ENCODE measurements around the gene RICTOR. TPM values are rescaled to one million over a fixed set of nuclear protein-coding genes. Genes with fewer than 3 reads are reported as not detected.
"Not testable (repeated sequence)": the region's sequence is repeated elsewhere in the genome, so short reads cannot be mapped to it uniquely, and the experiment has no call there.

The RICTOR gene
- total RNA-seq, 1 donor from 2014 or later = 35.0 TPM

GRCh38 chr5:39001683-39002082, 72.5 kb downstream of the RICTOR start:
- intact Hi-C loops (cut with micrococcal nuclease) = no loop called here

GRCh38 chr5:38999037-38999436, 75.2 kb downstream of the RICTOR start:
- no peak for DNase-seq
- Histone ChIP-seq H3K36me3 (peaks cover 10% of the 10 kb centered on the region), H3K27ac (replicated peaks) (no peak overlapping the region), H3K4me1 (peaks cover 35% of the 10 kb centered on the region), H3K27me3 (ENCODE audit: low read depth) (no peaks in the 10 kb centered on the region), H3K4me3 (no peak overlapping the region), H3K9me3 (replicated peaks) (no peaks in the 10 kb centered on the region)
- TF ChIP-seq, protein P1, sequence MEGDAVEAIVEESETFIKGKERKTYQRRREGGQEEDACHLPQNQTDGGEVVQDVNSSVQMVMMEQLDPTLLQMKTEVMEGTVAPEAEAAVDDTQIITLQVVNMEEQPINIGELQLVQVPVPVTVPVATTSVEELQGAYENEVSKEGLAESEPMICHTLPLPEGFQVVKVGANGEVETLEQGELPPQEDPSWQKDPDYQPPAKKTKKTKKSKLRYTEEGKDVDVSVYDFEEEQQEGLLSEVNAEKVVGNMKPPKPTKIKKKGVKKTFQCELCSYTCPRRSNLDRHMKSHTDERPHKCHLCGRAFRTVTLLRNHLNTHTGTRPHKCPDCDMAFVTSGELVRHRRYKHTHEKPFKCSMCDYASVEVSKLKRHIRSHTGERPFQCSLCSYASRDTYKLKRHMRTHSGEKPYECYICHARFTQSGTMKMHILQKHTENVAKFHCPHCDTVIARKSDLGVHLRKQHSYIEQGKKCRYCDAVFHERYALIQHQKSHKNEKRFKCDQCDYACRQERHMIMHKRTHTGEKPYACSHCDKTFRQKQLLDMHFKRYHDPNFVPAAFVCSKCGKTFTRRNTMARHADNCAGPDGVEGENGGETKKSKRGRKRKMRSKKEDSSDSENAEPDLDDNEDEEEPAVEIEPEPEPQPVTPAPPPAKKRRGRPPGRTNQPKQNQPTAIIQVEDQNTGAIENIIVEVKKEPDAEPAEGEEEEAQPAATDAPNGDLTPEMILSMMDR (IDR thresholded peaks at IDR 0.05; ENCODE audit: borderline replicate concordance) = no peak
- intact Hi-C loops (cut with micrococcal nuclease) = loop anchor here (5.0 to 10.0 kb wide), 2 partner anchors 83 to 556 kb away; no protein-coding TSS in a partner anchor

More at GRCh38 chr5:39001683-39002082, 72.5 kb downstream of the RICTOR start:
- Histone ChIP-seq H3K36me3 (peaks cover 10% of the 10 kb centered on the region), H3K27ac (replicated peaks) (no peak overlapping the region), H3K4me1 (peaks cover 36% of the 10 kb centered on the region), H3K9me3 (replicated peaks) (no peaks in the 10 kb centered on the region), H3K4me3 (no peak overlapping the region), H3K27me3 (ENCODE audit: low read depth) (no peaks in the 10 kb centered on the region)
- DNase-seq = no peak
- TF ChIP-seq, protein P1 (IDR thresholded peaks at IDR 0.05; ENCODE audit: borderline replicate concordance) = no peak

DNA sequence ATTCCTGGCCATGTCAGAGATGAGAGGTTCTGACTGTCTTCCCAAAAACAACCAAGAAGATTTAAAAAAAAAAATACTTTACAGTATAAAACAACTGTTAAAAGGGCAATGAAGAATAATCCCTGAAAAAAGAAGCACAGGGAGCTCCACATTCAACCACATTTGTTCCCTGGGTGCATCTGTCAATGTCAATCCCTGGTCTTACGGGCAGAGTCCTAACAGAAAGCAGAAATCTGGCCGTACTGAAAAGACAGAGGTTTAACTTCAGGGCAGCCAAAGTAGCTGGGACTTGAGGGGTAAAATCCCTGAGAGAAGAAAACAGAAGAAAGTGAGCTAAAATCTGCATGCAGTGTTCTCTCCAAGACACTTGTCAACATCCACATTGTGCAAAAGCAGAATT, 76.6 kb downstream of the RICTOR start:
- Histone ChIP-seq H3K4me1 (peaks cover 33% of the 10 kb centered on the region), H3K27me3 (ENCODE audit: low read depth) (no peaks in the 10 kb centered on the region), H3K36me3 (peaks cover 10% of the 10 kb centered on the region), H3K4me3 (no peak overlapping the region), H3K27ac (replicated peaks) (peak overlapping the region; percentile 54), H3K9me3 (replicated peaks) (no peaks in the 10 kb centered on the region)
- intact Hi-C loops (cut with micrococcal nuclease) = loop anchor here (5.0 to 10.0 kb wide), 2 partner anchors 85 to 557 kb away; no protein-coding TSS in a partner anchor
- DNase-seq = no peak
- TF ChIP-seq, protein P1 (IDR thresholded peaks at IDR 0.05; ENCODE audit: borderline replicate concordance) = no peak

GRCh38 chr5:38996123-38996522, 78.1 kb downstream of the RICTOR start:
- Histone ChIP-seq H3K9me3 (replicated peaks) (no peaks in the 10 kb centered on the region), H3K36me3 (peaks cover 10% of the 10 kb centered on the region), H3K4me1 (peaks cover 33% of the 10 kb centered on the region), H3K27me3 (ENCODE audit: low read depth) (no peaks in the 10 kb centered on the region), H3K27ac (replicated peaks) (peak overlapping the region; percentile 37), H3K4me3 (no peak overlapping the region)
- DNase-seq = no peak
- TF ChIP-seq, protein P1 (IDR thresholded peaks at IDR 0.05; ENCODE audit: borderline replicate concordance) = no peak
- intact Hi-C loops (cut with micrococcal nuclease) = loop anchor here (5.0 to 10.0 kb wide), 2 partner anchors 86 to 559 kb away; no protein-coding TSS in a partner anchor

GRCh38 chr5:38994324-38994927, 79.8 kb downstream of the RICTOR start:
- peaks cover 16% of the 10 kb centered on the region for H3K36me3 ChIP-seq
- peaks cover 30% of the 10 kb centered on the region for H3K4me1 ChIP-seq
- intact Hi-C loops (cut with micrococcal nuclease) = loop anchor here (10.0 kb wide), 1 partner anchor 560 kb away; no protein-coding TSS in a partner anchor
- no peaks in the 10 kb centered on the region for H3K27me3 ChIP-seq (ENCODE audit: low read depth)
- TF ChIP-seq, protein P1 (IDR thresholded peaks at IDR 0.05; ENCODE audit: borderline replicate concordance) = peak; percentile 68
- no peak for DNase-seq
- no peak overlapping the region for H3K27ac ChIP-seq (replicated peaks)
- H3K9me3 ChIP-seq (replicated peaks) = no peaks in the 10 kb centered on the region
- no peak overlapping the region for H3K4me3 ChIP-seq

DNA sequence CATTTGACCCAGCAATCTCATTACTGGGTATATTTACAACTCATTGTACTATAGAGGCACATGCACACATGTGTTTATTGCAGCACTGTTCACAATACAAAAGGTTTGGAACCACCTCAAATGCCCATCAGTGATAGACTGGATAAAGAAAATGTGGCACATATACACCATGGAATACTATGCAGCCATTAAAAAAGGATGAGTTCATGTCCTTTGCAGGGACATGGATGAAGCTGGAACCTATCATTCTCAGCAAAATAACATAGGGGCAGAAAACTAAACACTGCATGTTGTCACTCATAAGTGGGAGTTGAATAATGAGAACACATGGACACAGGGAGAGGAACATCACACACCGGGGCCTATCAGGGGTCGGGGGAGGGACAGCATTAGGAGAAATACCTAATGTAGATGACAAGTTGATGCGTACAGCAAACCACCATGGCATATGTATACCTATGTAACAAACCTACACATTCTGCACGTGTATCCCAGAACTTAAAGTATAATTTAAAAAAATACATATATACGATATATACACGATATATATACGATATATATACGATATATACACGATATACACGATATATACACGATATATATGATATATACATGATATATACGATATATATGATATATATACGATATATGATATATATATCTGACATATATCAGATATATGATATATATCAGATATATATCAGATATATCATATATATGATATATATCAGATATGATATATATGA, 84.1 kb downstream of the RICTOR start:
- DNase-seq; H3K9me3 ChIP-seq (replicated peaks); H3K27ac ChIP-seq (replicated peaks); H3K27me3 ChIP-seq (ENCODE audit: low read depth); H3K4me3 ChIP-seq; H3K4me1 ChIP-seq: not testable (repeated sequence)
- intact Hi-C loops (cut with micrococcal nuclease) = loop anchor here (10.0 kb wide), 1 partner anchor 565 kb away; no protein-coding TSS in a partner anchor
- H3K36me3 ChIP-seq = peaks cover 25% of the 10 kb centered on the region

Measured in left ventricle myocardium inferior (tissue), 1 donor.